H1 (cell line): ENCODE results near the gene RCSD1.
A peak's percentile ranks its signal among the peaks of the same experiment; 100 is the strongest.

Experiments used
- EP300 ChIP-seq, 2 experiments: IDR thresholded peaks; 1 replicate in 1 of 2; 2 replicates in 1 of 2; pipeline ENCODE4 v1.6.1; 2011 to 2012; ENCODE audit warnings: low read depth in 2 of 2, low read length in 2 of 2, mild to moderate bottlenecking in 2 of 2, borderline replicate concordance in 1 of 2, inconsistent platforms in 1 of 2, moderate library complexity in 1 of 2
- HDAC6 ChIP-seq: IDR thresholded peaks from one replicate; pipeline ENCODE4 v1.7.1; 2012; ENCODE audit warnings: low read depth, mild to moderate bottlenecking, inconsistent platforms, low read length, moderate library complexity
- MAFK ChIP-seq: IDR thresholded peaks from 2 replicates; pipeline ENCODE4 v1.6.1; 2012; ENCODE audit warnings: low read depth, mild to moderate bottlenecking, improper control_type of control experiment, low read length
- POLR2AphosphoS5 ChIP-seq: IDR thresholded peaks from 2 replicates; pipeline ENCODE4 v1.6.1; 2011; ENCODE audit warnings: low read depth, low read length
- POU5F1 ChIP-seq: IDR thresholded peaks from 2 replicates; pipeline ENCODE4 v1.6.1; 2011; ENCODE audit warnings: low read depth, mild to moderate bottlenecking, low read length, moderate library complexity
- SIN3A ChIP-seq, 2 experiments: IDR thresholded peaks in 1 of 2; conservative IDR thresholded peaks in 1 of 2; 2 replicates each; pipeline ENCODE4 v1.6.1; 2011 to 2012; ENCODE audit warnings: low read length in 2 of 2, improper control_type of control experiment in 1 of 2, low read depth in 1 of 2, mild to moderate bottlenecking in 1 of 2
- SP2 ChIP-seq: IDR thresholded peaks from 2 replicates; pipeline ENCODE4 v1.6.1; 2012; ENCODE audit warnings: mild to moderate bottlenecking, low read length, inconsistent platforms
- YY1 ChIP-seq: IDR thresholded peaks from 2 replicates; pipeline ENCODE4 v1.6.1; 2011; ENCODE audit warnings: low read depth, mild to moderate bottlenecking, low read length
- ZNF274 ChIP-seq: IDR thresholded peaks from 2 replicates; pipeline ENCODE4 v1.7.0; 2012; ENCODE audit warnings: low read length, borderline replicate concordance; ENCODE audit errors: extremely low read depth
- TF ChIP-seq, protein P1 (sequence below), 3 experiments: IDR thresholded peaks; 1 replicate in 2 of 3; 2 replicates in 1 of 3; pipeline versions ENCODE4 v1.5.1 to v1.6.1; 2011; ENCODE audit warnings: low read length in 3 of 3, mild to moderate bottlenecking in 3 of 3, inconsistent platforms in 2 of 3, low read depth in 1 of 3, moderate library complexity in 1 of 3; ENCODE audit not compliant: insufficient read depth in 1 of 3; ENCODE audit errors: control extremely low read depth in 1 of 3
- TF ChIP-seq, protein P2 (sequence below): IDR thresholded peaks from 2 replicates; pipeline ENCODE4 v1.6.1; 2012; ENCODE audit warnings: low read length, inconsistent platforms
- TF ChIP-seq, protein P3 (sequence below): IDR thresholded peaks from 2 replicates; pipeline ENCODE4 v1.6.1; 2012; ENCODE audit warnings: inconsistent platforms

DNA sequence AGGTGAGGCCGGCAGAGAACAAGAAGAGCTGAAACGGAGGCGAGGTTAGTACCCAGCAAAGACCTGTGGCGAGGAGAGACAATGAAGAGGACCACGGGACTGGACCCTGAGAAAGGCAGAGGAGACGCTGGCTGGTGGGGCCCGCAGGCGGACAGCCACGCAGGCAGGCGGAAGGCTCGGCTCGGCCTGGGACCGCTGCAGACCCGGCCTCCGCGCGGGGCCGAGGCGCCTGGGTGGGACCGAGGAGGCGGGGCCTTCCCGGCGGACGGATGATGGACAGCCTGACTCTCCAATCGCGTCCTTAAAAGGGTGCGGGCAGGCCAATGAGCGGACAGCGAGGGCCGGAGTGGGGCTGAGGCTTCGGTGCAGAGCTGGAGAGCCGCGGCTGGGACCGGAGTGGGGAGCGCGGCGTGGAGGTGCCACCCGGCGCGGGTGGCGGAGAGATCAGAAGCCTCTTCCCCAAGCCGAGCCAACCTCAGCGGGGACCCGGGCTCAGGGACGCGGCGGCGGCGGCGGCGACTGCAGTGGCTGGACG lies 91.7 kb downstream of the RCSD1 start, which contains the start of gene MPZL1:
- TF ChIP-seq YY1 (no peak), SIN3A (conservative IDR thresholded peaks at IDR 0.05 in 1 of 2, IDR thresholded peaks at IDR 0.05 in 1 of 2; ENCODE audit: low read depth in 1 of 2, low read length in 2 of 2) (no peak), POLR2AphosphoS5 (no peak), SP2 (peak; percentile 76), POU5F1 (no peak), HDAC6 (no peak), MAFK (no peak), EP300 (IDR thresholded peaks at IDR 0.05; ENCODE audit: borderline replicate concordance in 1 of 2, low read depth in 2 of 2, low read length in 2 of 2) (no peak), ZNF274 (no peak)
- TF ChIP-seq, protein P1, sequence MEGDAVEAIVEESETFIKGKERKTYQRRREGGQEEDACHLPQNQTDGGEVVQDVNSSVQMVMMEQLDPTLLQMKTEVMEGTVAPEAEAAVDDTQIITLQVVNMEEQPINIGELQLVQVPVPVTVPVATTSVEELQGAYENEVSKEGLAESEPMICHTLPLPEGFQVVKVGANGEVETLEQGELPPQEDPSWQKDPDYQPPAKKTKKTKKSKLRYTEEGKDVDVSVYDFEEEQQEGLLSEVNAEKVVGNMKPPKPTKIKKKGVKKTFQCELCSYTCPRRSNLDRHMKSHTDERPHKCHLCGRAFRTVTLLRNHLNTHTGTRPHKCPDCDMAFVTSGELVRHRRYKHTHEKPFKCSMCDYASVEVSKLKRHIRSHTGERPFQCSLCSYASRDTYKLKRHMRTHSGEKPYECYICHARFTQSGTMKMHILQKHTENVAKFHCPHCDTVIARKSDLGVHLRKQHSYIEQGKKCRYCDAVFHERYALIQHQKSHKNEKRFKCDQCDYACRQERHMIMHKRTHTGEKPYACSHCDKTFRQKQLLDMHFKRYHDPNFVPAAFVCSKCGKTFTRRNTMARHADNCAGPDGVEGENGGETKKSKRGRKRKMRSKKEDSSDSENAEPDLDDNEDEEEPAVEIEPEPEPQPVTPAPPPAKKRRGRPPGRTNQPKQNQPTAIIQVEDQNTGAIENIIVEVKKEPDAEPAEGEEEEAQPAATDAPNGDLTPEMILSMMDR (IDR thresholded peaks at IDR 0.05; ENCODE audit: control extremely low read depth in 1 of 3, insufficient read depth in 1 of 3, low read depth in 1 of 3, low read length in 3 of 3), result no peak
- TF ChIP-seq, protein P2, sequence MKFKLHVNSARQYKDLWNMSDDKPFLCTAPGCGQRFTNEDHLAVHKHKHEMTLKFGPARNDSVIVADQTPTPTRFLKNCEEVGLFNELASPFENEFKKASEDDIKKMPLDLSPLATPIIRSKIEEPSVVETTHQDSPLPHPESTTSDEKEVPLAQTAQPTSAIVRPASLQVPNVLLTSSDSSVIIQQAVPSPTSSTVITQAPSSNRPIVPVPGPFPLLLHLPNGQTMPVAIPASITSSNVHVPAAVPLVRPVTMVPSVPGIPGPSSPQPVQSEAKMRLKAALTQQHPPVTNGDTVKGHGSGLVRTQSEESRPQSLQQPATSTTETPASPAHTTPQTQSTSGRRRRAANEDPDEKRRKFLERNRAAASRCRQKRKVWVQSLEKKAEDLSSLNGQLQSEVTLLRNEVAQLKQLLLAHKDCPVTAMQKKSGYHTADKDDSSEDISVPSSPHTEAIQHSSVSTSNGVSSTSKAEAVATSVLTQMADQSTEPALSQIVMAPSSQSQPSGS, result no peak
- TF ChIP-seq, protein P3, sequence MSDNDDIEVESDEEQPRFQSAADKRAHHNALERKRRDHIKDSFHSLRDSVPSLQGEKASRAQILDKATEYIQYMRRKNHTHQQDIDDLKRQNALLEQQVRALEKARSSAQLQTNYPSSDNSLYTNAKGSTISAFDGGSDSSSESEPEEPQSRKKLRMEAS, result no peak
